Embryonic facial prominence (tissue), 1 donor: Measurements from ENCODE around the gene ADAMTS3.
"Not testable (repeated sequence)": the region's sequence is repeated elsewhere in the genome, so short reads cannot be mapped to it uniquely, and the experiment has no call there.

Source experiments
- DNase-seq: peaks from one replicate; pipeline ENCODE4 v3.0.0-alpha.2; 2016; ENCODE audit errors: extremely low spot score

Gene ADAMTS3

DNA sequence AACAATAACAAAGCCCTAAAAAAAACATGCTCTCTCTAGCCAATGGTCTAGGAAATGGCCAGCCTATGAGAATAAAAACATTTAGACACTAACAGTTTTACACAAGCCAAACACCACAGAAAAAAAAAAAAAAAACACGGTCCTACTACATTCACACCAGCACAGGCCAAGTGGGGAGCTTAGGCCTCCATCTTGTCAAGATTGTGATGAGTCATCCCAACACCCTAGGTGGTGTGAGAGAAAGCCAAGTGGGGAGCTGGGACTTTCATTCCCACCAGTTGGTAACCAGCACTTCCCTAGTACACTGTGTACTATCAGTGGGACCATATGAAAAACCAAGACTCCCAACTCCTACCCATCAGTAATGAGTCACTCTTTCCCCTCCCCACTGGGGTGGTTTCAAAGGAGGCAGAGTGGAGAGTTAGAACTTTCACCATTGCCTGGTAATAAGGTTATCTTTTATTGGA is 95.6 kb downstream of the ADAMTS3 start:
- no peak for DNase-seq

GRCh38 chr4:72471816-72472215 is 97.2 kb downstream of the ADAMTS3 start:
- DNase-seq, result no peak

GRCh38 chr4:72468904-72469502 is 100.0 kb downstream of the ADAMTS3 start:
- no peak for DNase-seq

- no peak for DNase-seq
These were observed 101.4 kb downstream of the ADAMTS3 start for GRCh38 chr4:72467633-72468032.

DNA sequence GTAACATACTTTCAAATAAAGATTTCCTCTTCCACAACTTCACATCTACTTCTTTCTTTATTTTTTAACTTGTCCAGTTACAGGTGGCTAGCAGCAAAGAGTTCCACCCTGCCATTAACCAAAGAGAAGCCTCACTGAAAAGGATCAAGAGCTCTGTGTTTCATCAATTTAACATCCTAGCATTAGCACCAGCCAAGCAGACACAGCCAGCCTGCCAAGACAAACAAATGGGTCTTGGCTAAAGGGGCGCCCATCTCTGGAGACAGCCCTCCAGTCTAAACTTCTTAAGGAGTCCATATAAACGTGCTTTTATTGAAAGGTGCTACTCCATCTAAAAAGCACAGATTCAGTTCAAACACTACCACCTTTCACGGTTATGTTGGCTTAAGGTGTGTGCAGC is 105.3 kb downstream of the ADAMTS3 start:
- no peak for DNase-seq

GRCh38 chr4:72457158-72457557 is 111.9 kb downstream of the ADAMTS3 start:
- no peak for DNase-seq

DNA sequence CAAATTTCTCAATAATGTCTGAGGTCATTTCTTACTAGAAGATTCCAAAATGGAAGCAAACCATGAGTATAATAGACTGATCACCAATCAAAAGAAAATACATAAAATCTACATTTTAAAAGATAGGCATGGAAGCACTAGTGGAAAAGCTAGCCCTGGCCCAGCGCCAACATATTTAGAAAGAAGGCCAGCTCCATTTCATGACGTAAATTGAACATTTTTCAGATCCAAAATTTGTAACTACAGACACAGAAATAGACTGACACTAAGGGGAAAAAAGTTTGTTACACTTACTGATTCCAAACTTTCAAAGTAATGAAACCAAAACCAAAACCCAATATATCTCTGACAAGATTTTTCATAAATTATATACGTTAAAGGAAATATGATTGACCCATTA is 117.7 kb downstream of the ADAMTS3 start:
- DNase-seq, result peak; percentile 11

GRCh38 chr4:72449705-72450104 is 119.3 kb downstream of the ADAMTS3 start:
- no peak for DNase-seq

GRCh38 chr4:72448231-72448630 is 120.8 kb downstream of the ADAMTS3 start:
- no peak for DNase-seq

GRCh38 chr4:72446353-72447055 is 122.5 kb downstream of the ADAMTS3 start:
- DNase-seq, result no peak

GRCh38 chr4:72444092-72444491 is 124.9 kb downstream of the ADAMTS3 start:
- no peak for DNase-seq

GRCh38 chr4:72442715-72443114 is 126.3 kb downstream of the ADAMTS3 start:
- DNase-seq, result no peak

GRCh38 chr4:72442147-72442546 is 126.9 kb downstream of the ADAMTS3 start:
- DNase-seq, result no peak

DNA sequence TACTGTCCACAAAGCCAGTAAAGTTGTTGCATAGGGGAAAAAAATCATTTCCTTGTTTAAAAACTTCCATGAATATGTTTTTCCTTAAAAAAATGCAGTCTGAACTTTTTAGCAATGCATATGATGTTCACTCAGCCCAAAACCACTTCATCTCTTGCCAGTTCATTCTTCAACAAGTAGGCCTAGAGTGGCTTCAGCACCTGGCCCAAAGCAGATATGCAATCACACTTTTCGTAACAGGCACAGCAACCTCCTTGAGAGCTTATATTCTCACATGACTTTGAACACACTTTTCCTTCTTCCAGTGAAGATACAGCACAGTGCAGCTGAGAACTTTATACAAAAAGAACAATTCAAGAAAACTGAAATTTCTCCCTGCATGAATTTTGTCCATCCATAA is 128.6 kb downstream of the ADAMTS3 start:
- no peak for DNase-seq

- no peak for DNase-seq
These were observed 136.0 kb downstream of the ADAMTS3 start for GRCh38 chr4:72432975-72433374.

- DNase-seq, result no peak
These were observed 136.7 kb downstream of the ADAMTS3 start for GRCh38 chr4:72432282-72432681.

DNA sequence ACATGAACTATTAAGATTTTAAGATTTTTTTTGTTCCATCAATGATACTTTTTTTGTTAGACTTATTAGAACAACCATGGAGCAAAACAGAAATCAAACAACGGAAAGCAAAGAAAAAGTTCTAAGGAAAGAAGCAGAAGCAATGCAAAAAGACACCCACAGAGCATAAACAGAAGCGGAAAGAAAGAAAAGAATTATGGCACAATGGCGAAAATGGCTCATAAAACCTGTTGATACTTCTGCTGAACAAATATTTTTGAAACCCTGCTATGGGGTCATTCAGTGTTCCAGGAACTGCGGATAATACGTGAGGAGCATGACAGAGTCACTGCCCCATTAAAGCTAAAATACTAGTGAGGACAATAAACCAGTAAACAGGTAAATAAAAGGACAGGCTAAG is 138.0 kb downstream of the ADAMTS3 start:
- no peak for DNase-seq

DNA sequence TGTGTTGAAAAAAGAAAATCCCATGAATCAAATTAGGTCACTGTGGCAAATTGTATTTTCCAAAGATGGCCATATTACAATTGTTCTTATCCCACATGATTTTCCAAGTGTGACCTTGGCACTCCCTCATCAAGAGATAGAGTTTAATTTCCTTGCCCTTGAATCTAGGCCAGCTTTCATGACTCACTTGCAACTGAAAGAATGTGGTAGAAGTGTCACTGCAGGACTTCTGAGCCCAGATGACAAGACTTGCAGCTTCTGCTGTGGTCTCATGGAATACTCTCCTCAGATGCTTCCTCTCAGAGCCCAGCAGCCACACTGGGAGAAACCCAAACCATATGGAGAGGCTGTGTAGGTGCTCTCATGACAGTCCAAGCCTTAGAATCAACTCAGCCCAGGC is 139.0 kb downstream of the ADAMTS3 start:
- DNase-seq, result no peak

DNA sequence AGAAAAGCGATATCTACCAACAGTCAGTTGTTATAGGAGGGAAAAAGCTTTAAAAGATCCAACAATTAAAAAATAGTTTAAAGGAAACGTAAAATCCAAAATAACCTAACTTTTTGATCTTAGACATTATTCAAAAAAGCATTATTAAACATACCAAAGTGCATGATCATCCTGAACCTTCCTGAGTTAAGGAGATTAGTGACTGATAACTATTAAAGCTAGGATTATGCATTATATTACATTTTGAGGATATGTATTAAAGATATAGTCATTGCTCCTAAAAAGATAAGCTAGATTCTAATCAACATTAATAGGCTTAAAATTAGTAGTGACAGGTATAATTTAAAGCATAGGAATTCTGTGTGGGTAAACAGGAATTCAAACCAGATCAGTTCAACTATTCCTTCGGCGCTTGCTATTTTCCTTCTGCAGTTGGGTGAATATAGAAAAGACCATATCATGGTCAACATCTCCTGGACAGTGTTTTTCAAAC is 139.6 kb downstream of the ADAMTS3 start:
- no peak for DNase-seq

GRCh38 chr4:72427057-72427456 is 142.0 kb downstream of the ADAMTS3 start:
- no peak for DNase-seq

- DNase-seq, result not testable (repeated sequence)
These were observed 143.1 kb downstream of the ADAMTS3 start for GRCh38 chr4:72425908-72426307.

DNA sequence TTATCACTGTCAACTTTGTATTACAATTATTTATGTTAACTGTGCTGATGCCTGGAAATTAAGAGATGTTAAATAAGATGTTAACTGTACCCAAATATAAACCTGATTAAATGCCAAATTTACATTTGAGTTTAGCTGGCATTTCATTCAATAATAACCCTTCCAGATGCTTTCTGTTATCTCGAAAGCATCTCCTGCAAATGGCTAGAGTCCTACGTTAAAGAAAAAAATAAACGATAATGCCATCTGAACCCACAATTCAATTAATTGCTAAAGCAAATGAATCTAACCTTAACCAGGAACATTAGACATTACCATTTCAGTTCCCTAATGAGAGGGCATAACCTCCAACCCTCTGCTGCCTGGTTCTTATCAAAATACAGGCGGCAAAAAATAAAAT is 145.0 kb downstream of the ADAMTS3 start:
- no peak for DNase-seq

- no peak for DNase-seq
These were observed 146.6 kb downstream of the ADAMTS3 start for GRCh38 chr4:72422416-72422815.
